ENCODE results near the gene HSD17B12.
"Not testable (repeated sequence)": the region's sequence is repeated elsewhere in the genome, so short reads cannot be mapped to it uniquely, and the experiment has no call there.

Gene HSD17B12

GRCh38 chr11:43680521-43681400, at the start of gene HSD17B12:
HSD17B12 (plus strand) TSS chr11:43680738; CDS start chr11:43680828, 90 bp downstream.
- peak; percentile 92 for DNase-seq (ENCODE audit: insufficient read length, low spot score)
- peak; percentile 100 for FAIRE-seq

- FAIRE-seq (no peak), DNase-seq (ENCODE audit: insufficient read length, low spot score) (no peak)
Measured at GRCh38 chr11:43631732-43632131, 48.8 kb upstream of the HSD17B12 start.

DNA sequence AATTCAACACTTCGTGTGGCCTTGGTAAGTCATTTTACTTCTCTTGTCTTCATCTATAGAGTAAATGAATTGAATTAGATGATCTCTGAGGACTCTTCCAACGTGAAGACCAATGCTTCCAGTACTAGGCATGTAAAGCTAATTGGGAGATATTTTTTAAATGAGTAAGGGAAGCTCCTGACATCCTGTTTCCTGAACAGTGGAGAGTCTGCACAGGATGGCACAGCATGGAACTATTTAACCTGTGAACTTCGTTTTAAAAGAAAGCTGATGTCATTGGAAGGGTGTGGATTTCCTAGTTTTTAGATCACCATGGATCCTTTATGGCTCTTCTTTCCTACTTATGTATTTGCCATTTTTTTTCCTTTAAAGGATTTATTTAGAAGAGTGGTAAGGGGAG, 48.4 kb upstream of the HSD17B12 start:
- FAIRE-seq: no peak

DNA sequence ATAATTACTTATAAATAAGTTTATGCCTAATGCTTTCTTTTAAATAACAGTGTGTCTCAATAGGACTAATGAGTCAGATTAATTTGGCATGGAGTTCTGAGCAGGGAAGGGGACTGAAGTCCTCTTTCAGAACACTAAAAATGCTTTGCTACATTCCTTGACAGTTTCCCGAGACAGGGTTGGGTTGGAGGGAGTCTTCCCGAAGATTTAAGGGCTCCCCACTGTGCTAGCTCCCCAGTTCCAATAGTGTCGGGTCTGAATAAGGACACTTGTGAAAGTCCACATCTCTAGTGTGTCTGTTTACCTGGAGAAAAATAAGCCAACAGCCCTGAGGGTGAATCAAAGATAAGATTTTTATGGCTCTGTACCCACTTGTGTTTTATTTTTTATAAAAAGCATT, 41.8 kb upstream of the HSD17B12 start:
- FAIRE-seq: no peak

More for the DNA sequence above, 48.4 kb upstream of the HSD17B12 start:
- DNase-seq (ENCODE audit: insufficient read length, low spot score): no peak

GRCh38 chr11:43639224-43639623, 41.3 kb upstream of the HSD17B12 start:
- FAIRE-seq (no peak), DNase-seq (ENCODE audit: insufficient read length, low spot score) (no peak)

More for the DNA sequence above, 41.8 kb upstream of the HSD17B12 start:
- DNase-seq (ENCODE audit: insufficient read length, low spot score): no peak

DNA sequence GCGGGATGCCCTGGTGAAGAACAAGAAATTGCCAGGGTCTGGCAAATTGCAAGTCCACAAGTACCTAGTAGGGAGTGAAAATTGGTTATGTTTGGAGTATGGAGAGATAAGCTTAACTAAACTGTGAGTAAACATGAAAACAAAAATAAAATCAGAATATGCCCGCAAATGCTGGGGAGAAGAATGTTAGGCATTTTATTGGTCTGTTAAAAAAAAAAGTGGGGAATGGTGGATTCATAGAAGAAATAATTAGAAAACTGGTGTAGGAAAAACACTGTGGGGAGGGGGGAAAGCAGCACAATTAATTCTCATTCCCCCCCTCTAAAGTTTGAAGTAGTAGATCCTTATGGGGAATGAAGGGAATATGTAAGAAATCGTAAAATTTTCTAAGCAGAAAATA, 40.6 kb upstream of the HSD17B12 start:
- FAIRE-seq (no peak), DNase-seq (ENCODE audit: insufficient read length, low spot score) (no peak)

GRCh38 chr11:43643898-43644620, 36.5 kb upstream of the HSD17B12 start:
- peak; percentile 95 for FAIRE-seq
- DNase-seq (ENCODE audit: insufficient read length, low spot score): peak; percentile 78

DNA sequence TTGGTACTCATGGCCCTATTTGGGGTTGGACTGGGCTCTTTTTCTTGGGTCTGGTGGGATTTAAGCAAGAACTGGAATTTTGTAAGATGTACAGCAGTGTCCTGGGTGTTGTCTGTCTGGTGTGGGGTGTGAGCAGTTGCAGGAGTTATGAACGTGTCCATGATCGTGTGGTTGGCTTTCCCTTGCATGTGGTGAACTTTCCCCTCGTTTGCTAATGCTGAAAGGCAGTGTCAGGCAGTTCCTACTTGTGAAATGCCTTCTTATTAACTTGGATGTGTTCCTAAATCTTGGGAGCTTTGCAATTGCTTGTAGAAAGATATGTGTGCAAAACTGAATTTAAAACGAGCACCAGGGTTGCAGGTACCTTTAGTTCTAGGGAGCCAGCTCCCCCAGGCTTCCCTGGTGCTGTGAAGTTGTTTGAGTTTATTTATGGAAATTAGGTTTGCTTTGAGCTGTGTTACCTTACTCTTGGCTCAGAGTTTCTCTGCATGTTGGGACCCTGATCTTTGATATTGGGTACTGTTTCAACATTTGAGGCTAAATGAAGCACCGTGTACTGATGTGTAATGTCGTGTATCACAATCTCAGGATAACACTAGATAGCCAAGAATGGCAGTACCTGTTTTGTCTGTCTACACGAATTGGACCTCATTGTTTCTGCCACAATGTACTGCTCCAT, 35.8 kb upstream of the HSD17B12 start:
- DNase-seq (ENCODE audit: insufficient read length, low spot score): peak; percentile 1
- peak; percentile 75 for FAIRE-seq

DNA sequence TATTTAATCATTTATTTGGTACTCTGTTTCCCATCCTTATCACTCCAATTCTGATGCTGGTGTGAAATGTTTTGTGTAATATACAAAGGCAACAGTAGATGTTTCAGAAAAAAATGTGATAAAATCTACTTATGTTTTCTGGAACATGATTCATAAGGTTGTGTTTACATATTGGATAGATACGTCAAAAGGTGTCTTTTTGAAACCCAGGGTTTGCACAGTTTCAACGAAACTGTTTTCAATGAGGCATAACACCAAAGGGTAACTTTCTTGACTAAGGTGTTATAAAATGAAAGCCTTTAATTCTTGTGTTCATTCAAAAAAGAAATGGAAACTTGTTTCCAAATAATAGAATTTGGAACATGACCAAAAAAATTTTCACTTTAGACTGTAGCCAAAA, 33.8 kb upstream of the HSD17B12 start:
- DNase-seq (ENCODE audit: insufficient read length, low spot score) (no peak), FAIRE-seq (no peak)

GRCh38 chr11:43648888-43649287, 31.6 kb upstream of the HSD17B12 start:
- DNase-seq (ENCODE audit: insufficient read length, low spot score) (no peak), FAIRE-seq (no peak)

DNA sequence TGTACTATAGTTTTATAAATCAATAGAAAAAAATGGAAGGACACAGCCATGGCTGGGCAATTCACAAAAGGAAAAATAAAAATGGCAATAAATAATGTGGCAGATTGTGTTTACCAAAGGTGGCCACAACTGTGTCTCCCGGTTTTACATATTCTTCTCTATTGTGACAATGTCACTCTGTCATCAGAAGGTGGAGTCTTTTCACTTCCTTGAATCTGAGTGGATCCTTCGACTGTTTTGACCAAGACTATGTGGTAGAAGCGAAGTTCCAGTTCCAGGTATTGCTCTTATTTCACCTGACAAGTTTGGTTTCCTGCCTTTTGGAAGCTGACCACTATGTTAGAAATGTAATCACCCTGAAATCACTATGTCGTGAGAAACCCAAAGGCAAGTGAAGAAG, 31.0 kb upstream of the HSD17B12 start:
- DNase-seq (ENCODE audit: insufficient read length, low spot score) (no peak), FAIRE-seq (no peak)

DNA sequence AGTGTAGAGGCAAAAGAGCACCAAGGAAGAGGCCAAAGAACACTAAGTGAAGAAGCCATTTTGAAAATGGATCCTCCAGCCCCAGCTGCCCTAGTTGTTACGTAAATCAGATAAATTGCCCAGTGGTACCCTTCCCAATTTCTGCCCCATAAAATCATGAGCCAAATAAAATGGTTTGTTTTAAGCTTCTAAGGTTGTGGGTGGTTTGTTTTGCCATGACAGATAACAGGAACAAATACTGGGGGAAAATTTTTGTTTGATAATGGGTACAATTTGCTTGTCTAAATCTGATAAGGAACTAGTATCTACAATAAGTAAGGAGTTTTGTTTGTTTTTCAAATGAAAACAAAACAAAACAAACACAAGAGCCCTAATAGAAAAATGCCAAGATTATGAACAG, 30.6 kb upstream of the HSD17B12 start:
- DNase-seq (ENCODE audit: insufficient read length, low spot score): no peak
- FAIRE-seq: no peak

DNA sequence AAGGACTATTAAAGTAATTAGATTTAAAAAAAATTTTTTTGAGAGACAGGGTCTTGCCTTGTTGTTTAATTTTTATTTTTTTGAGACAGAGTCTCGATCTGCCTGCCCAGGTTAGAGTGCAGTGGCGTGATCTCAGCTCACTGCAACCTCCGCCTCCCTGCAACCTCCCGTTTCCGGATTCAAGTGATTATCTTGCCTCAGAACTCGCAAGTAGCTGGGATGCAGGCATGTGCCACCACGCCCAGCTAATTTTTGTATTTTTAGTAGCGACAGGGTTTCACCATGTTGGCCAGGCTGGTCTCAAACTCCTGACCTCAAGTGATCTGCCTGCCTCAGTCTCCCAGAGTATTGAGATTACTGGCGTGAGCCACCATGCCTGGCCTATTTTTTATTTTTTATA, 17.5 kb upstream of the HSD17B12 start:
- not testable (repeated sequence) for DNase-seq (ENCODE audit: insufficient read length, low spot score); FAIRE-seq

- FAIRE-seq (no peak), DNase-seq (ENCODE audit: insufficient read length, low spot score) (no peak)
Measured at GRCh38 chr11:43664295-43664694, 16.2 kb upstream of the HSD17B12 start.

DNA sequence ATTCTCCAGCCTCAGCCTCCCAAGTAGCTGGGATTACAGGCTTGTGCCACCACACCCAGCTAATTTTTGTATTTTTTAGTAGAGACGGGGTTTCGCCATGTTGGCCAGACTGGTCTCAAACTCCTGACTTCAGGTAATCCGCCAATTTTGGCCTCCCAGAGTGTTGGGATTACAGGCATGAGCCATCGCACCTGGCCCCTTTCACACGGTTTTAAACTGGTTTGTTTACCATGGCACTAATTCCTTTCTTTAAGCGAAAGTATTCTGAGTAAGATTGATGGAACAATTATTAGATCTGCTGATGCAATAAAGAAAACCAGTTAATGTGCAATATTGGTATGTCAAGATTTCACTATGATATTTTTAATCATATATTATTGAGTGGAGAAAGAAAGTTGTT, 9.3 kb upstream of the HSD17B12 start:
- DNase-seq (ENCODE audit: insufficient read length, low spot score); FAIRE-seq: not testable (repeated sequence)

GRCh38 chr11:43674560-43674959, 6.0 kb upstream of the HSD17B12 start:
- FAIRE-seq (no peak), DNase-seq (ENCODE audit: insufficient read length, low spot score) (no peak)

- no peak for DNase-seq (ENCODE audit: insufficient read length, low spot score)
- FAIRE-seq: no peak
Measured at GRCh38 chr11:43676933-43677332, 3.6 kb upstream of the HSD17B12 start.

DNA sequence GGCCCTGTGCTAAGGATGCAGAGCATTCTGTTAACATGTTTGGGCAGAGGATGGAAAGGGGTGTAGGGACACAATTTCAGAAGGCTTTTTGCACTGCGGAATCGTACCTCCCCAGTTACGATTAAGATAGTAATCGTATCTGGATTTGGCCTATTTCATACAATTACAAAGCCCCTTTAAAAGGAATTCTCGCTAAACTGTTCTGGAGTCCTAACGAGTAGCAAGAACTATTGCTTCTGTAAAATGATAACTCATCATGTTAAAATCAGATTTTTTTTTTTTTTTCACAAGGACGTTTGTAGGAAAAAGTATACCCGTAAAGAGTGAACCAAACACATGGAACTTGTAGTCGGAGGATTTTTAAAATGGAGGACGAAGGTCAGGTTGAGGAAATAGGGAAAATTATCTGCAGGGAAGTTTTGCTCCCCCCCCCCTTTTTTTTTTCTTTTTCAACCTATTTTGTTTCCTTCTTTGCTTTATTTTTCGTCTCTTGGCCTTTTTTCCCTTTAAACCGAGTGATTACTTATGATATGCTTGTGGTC, 934 bp downstream of the HSD17B12 start:
- no peak for FAIRE-seq
- DNase-seq (ENCODE audit: insufficient read length, low spot score): no peak

GRCh38 chr11:43682081-43682480, 1.5 kb downstream of the HSD17B12 start:
- not testable (repeated sequence) for FAIRE-seq; DNase-seq (ENCODE audit: insufficient read length, low spot score)

DNA sequence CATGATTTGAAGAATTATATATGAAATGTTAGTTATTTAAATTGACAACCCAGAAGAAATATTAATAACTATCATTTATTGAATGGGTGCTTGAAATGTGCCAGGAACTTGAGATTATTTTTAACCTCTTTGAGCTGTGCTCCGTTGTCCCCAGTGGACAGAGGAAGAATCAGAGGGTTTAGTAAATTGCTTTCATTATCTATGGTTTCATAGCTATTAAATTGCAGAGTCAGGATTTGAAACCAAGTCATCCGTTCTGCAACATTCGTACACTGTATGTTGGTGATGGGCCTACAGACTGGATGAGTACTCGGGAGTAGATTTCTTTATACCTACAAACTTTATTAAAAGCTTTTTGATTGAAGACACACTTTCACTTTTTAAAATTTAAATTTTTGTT, 4.9 kb downstream of the HSD17B12 start:
- FAIRE-seq (no peak), DNase-seq (ENCODE audit: insufficient read length, low spot score) (no peak)

- no peak for DNase-seq (ENCODE audit: insufficient read length, low spot score)
- FAIRE-seq: no peak
Measured at GRCh38 chr11:43686207-43686606, 5.7 kb downstream of the HSD17B12 start.

Data from GM19239 (cell line).